B cell (primary cell): ENCODE data around the gene FANCI. TPM values are rescaled to one million over a fixed set of nuclear protein-coding genes. Genes with fewer than 3 reads are reported as not detected.

Experiments used
- ATAC-seq: fragments of 200-7000 bp; cut with Tn5 transposase; one replicate; pipeline ENCODE4 v1.10.0; 2021; ENCODE audit warnings: low read depth, mild to moderate bottlenecking, moderate number of reproducible peaks, moderate library complexity
- CTCF ChIA-PET: fragments of 350-600 bp; sonication (Branson Sonifier 250); formaldehyde crosslinking; loops from one replicate; lab custom pipeline; 2021; ENCODE audit warnings: antibody characterized with exemption, inconsistent platforms; lab: Charles Lee
- POLR2A ChIA-PET: fragments of 350-600 bp; sonication (Branson Sonifier 250); formaldehyde crosslinking; loops from one replicate; lab custom pipeline; 2021; ENCODE audit warnings: antibody characterized with exemption; lab: Charles Lee
- DNase-seq: peaks from one replicate; pipeline ENCODE4 v3.0.0; 2013
- H2AFZ ChIP-seq: 2 replicates; pipeline ENCODE4 v1.6.1; 2012; ENCODE audit warnings: mild to moderate bottlenecking, low read depth, low read length; ENCODE audit not compliant: insufficient read depth, poor library complexity, severe bottlenecking
- H3K27ac ChIP-seq, 2 donors: 1 replicate in 1 of 2; 2 replicates in 1 of 2; pipeline ENCODE4 v1.5.1; 2012 to 2013; ENCODE audit warnings: low read length in 2 of 2, mild to moderate bottlenecking in 2 of 2, moderate library complexity in 1 of 2
- H3K27me3 ChIP-seq, 4 experiments: fragments of 200-600 bp in 1 of 4; sonication (generic) in 1 of 4; replicated peaks in 1 of 4; 1 replicate in 2 of 4; 2 replicates in 2 of 4; pipeline versions ENCODE4 v1.6.1 to v1.7.0; 2013 to 2016; ENCODE audit warnings: low read length in 3 of 4, mild to moderate bottlenecking in 2 of 4, mixed read lengths in 1 of 4, moderate library complexity in 1 of 4; ENCODE audit not compliant: insufficient read depth in 4 of 4, control insufficient read depth in 3 of 4; ENCODE audit errors: control extremely low read depth in 1 of 4
- H3K36me3 ChIP-seq, 2 experiments: replicated peaks in 1 of 2; 1 replicate in 1 of 2; 2 replicates in 1 of 2; pipeline versions ENCODE4 v1.6.1 to v1.7.1; 2013; ENCODE audit warnings: low read length in 1 of 2; ENCODE audit not compliant: insufficient read depth in 2 of 2, control insufficient read depth in 1 of 2; ENCODE audit errors: control extremely low read depth in 1 of 2, extremely low read depth in 1 of 2
- H3K4me1 ChIP-seq, 2 donors: fragments of 200-600 bp in 1 of 2; sonication (generic) in 1 of 2; 1 replicate in 1 of 2; 2 replicates in 1 of 2; pipeline versions ENCODE4 v1.5.1 to v1.6.1; 2013 to 2017; ENCODE audit warnings: low read length in 2 of 2; ENCODE audit not compliant: control insufficient read depth in 2 of 2, insufficient read depth in 2 of 2
- H3K4me2 ChIP-seq: replicated peaks from 2 replicates; pipeline ENCODE3; 2012; ENCODE audit warnings: mild to moderate bottlenecking, low read depth, low read length; ENCODE audit not compliant: poor library complexity, severe bottlenecking
- H3K4me3 ChIP-seq, 5 experiments: fragments of 200-600 bp in 1 of 5; sonication (generic) in 1 of 5; 1 replicate in 3 of 5; 2 replicates in 2 of 5; pipeline versions ENCODE4 v1.5.1 to v1.7.0; 2011 to 2016; ENCODE audit warnings: low read length in 4 of 5, mild to moderate bottlenecking in 4 of 5, low read depth in 2 of 5, control low read depth in 1 of 5, moderate library complexity in 1 of 5; ENCODE audit not compliant: insufficient read depth in 1 of 5; ENCODE audit errors: control extremely low read depth in 1 of 5, extremely low read depth in 1 of 5
- H3K79me2 ChIP-seq: fragments of 200-600 bp; sonication (generic); one replicate; pipeline ENCODE4 v1.6.0; 2016; ENCODE audit warnings: low read length; ENCODE audit not compliant: control insufficient read depth, insufficient read depth
- H3K9ac ChIP-seq: fragments of 200-600 bp; sonication (generic); 2 replicates; pipeline ENCODE4 v1.6.1; 2017; ENCODE audit warnings: mild to moderate bottlenecking, low read length, moderate library complexity
- H3K9me3 ChIP-seq, 3 donors: one replicate each; pipeline versions ENCODE4 v1.6.1 to v1.7.1; 2013; ENCODE audit warnings: low read length in 2 of 3; ENCODE audit not compliant: control insufficient read depth in 2 of 3, insufficient read depth in 1 of 3; ENCODE audit errors: control extremely low read depth in 1 of 3
- H4K20me1 ChIP-seq: 2 replicates; pipeline ENCODE4 v1.6.0; 2012; ENCODE audit warnings: mild to moderate bottlenecking, low read length; ENCODE audit not compliant: insufficient read depth, control insufficient read depth, poor library complexity, severe bottlenecking
- H3K27ac Mint-ChIP-seq: one replicate; pipeline ENCODE4 v1.8.0; 2021; ENCODE audit warnings: mixed read lengths
- H3K27me3 Mint-ChIP-seq: one replicate; pipeline ENCODE4 v1.8.0; 2021; ENCODE audit warnings: mixed read lengths
- H3K4me1 Mint-ChIP-seq: one replicate; pipeline ENCODE4 v1.8.0; 2021; ENCODE audit warnings: mixed read lengths
- H3K4me3 Mint-ChIP-seq: one replicate; pipeline ENCODE4 v1.8.0; 2021; ENCODE audit warnings: mixed read lengths
- H3K9me3 Mint-ChIP-seq: one replicate; pipeline ENCODE4 v1.8.0; 2022; ENCODE audit warnings: mixed read lengths; ENCODE audit not compliant: insufficient read depth
- CTCF ChIP-seq: fragments of 200-600 bp; IDR thresholded peaks from one replicate; pipeline ENCODE4 v1.8.0; 2022; ENCODE audit warnings: antibody characterized with exemption, mild to moderate bottlenecking
- EZH2 ChIP-seq: IDR thresholded peaks from 2 replicates; pipeline ENCODE4 v1.6.1; 2012; ENCODE audit warnings: borderline replicate concordance, low read depth, mild to moderate bottlenecking, moderate library complexity, low read length; ENCODE audit not compliant: insufficient read depth, poor library complexity, severe bottlenecking
- WGBS: methylation state at CpG from one replicate; pipeline ENCODE4 v1.1.5; 2013; ENCODE audit warnings: missing lambda C conversion rate; ENCODE audit not compliant: insufficient coverage; 5-methylcytosine and 5-hydroxymethylcytosine counted together
- intact Hi-C: fragments of 100-400 bp; cut with micrococcal nuclease; formaldehyde crosslinking; loops from one replicate; pipeline ENCODE4 v1.10.0; 2022
- polyA plus RNA-seq: library from polyadenylated mRNA; depleted of rRNA; stranded (reverse); fragments of >200 nt; gene quantifications from 2 replicates; pipeline ENCODE4 v1.2.3, GENCODE V29; 2012
- total RNA-seq, 2 donors: library from RNA; stranded (reverse); fragments of 120-200 nt in 1 of 2; gene quantifications; 1 replicate in 1 of 2; 2 replicates in 1 of 2; pipeline versions ENCODE4 v1.2.3 to v1.2.4, GENCODE V29; 2013 to 2022

The FANCI gene
- total and polyA plus RNA-seq, 2 donors (not counting 1 experiment from before 2014, with no cell fraction given): 2.7 to 14.2 TPM

- H3K36me3 ChIP-seq: peaks cover 0 to 35% of the 10 kb centered on the region in 2 experiments
- Mint-ChIP-seq H3K9me3 (no peaks in the 10 kb centered on the region), H3K27ac (peak within 1 kb of the TSS; percentile 99), H3K4me1 (peaks cover 47% of the 10 kb centered on the region), H3K27me3 (peaks cover 4% of the 10 kb centered on the region), H3K4me3 (peak within 1 kb of the TSS; percentile 97)
- H4K20me1 ChIP-seq: peaks cover 44% of the 10 kb centered on the region
- H3K9ac ChIP-seq: peak within 1 kb of the TSS; percentile 83
- peak; percentile 100 for DNase-seq
- POLR2A ChIA-PET: interaction anchor here (0.6 to 1.2 kb wide), 5 partner anchors 24 to 107 kb away, joined by 3 to 5 read pairs (median 3); no protein-coding TSS in a partner anchor
- peak within 1 kb of the TSS; percentile 71 for H2AFZ ChIP-seq
- no peaks in the 10 kb centered on the region for H3K27me3 ChIP-seq
- TF ChIP-seq CTCF (no peak), EZH2 (no peak)
- H3K4me2 ChIP-seq: peak within 1 kb of the TSS; percentile 93
- CTCF ChIA-PET: interaction anchor here (0.9 to 2.6 kb wide), 3 partner anchors 13 to 138 kb away, joined by 3 to 26 read pairs (median 3); no protein-coding TSS in a partner anchor
- under 1% methylated on average over 80 of the region's 85 CpGs for WGBS
- H3K9me3 ChIP-seq: no peaks in the 10 kb centered on the region
- intact Hi-C loops: loop anchor here (1.0 kb wide), 3 partner anchors 24 to 241 kb away; partner anchors contain the start of genes FANCI and TICRR
- peaks cover 44% of the 10 kb centered on the region for H3K79me2 ChIP-seq
- H3K4me1 ChIP-seq: peaks cover 26 to 54% of the 10 kb centered on the region in 2 donors
- peak within 1 kb of the TSS; percentile 55 to 90 for H3K27ac ChIP-seq
- peak within 1 kb of the TSS; percentile 58 to 92 (median 82) for H3K4me3 ChIP-seq
- ATAC-seq: peak; percentile 92
Measured at GRCh38 chr15:89334510-89335297, 90.9 kb downstream of the FANCI start, which contains the start of gene POLG. Gene POLG, minus strand, starts transcription at chr15:89334824. Its CDS starts 1,070 bp downstream, at chr15:89333754.
